Fibroblast of villous mesenchyme (primary cell): ENCODE measurements around the gene CACNA2D2. TPM values are rescaled to one million over a fixed set of nuclear protein-coding genes. Genes with fewer than 3 reads are reported as not detected.

Experiments used
- DNase-seq: peaks from one replicate; pipeline ENCODE4 v3.0.0-alpha.2; 2010; ENCODE audit warnings: low read depth
- H3K4me3 ChIP-seq: 2 replicates; pipeline ENCODE4 v1.5.1; 2011; ENCODE audit warnings: low read depth, mild to moderate bottlenecking, low read length
- CTCF ChIP-seq: IDR thresholded peaks from 2 replicates; pipeline ENCODE4 v1.5.1; 2012; ENCODE audit warnings: low read depth, mild to moderate bottlenecking, low read length; ENCODE audit not compliant: insufficient read depth
- total RNA-seq: library from RNA; depleted of rRNA; stranded (reverse); fragments of >200 nt; gene quantifications from 2 replicates; pipeline ENCODE4 v1.2.3, GENCODE V29; 2012

CACNA2D2 gene
- total RNA-seq, 1 donor, result not detected

GRCh38 chr3:50545781-50546180, 42.3 kb upstream of the CACNA2D2 start:
- no peak for DNase-seq
- no peak for TF ChIP-seq CTCF
- no peak overlapping the region for H3K4me3 ChIP-seq

GRCh38 chr3:50542177-50543034, 39.0 kb upstream of the CACNA2D2 start:
- peak; percentile 52 for DNase-seq
- peak; percentile 91 for TF ChIP-seq CTCF
- no peak overlapping the region for H3K4me3 ChIP-seq

DNA sequence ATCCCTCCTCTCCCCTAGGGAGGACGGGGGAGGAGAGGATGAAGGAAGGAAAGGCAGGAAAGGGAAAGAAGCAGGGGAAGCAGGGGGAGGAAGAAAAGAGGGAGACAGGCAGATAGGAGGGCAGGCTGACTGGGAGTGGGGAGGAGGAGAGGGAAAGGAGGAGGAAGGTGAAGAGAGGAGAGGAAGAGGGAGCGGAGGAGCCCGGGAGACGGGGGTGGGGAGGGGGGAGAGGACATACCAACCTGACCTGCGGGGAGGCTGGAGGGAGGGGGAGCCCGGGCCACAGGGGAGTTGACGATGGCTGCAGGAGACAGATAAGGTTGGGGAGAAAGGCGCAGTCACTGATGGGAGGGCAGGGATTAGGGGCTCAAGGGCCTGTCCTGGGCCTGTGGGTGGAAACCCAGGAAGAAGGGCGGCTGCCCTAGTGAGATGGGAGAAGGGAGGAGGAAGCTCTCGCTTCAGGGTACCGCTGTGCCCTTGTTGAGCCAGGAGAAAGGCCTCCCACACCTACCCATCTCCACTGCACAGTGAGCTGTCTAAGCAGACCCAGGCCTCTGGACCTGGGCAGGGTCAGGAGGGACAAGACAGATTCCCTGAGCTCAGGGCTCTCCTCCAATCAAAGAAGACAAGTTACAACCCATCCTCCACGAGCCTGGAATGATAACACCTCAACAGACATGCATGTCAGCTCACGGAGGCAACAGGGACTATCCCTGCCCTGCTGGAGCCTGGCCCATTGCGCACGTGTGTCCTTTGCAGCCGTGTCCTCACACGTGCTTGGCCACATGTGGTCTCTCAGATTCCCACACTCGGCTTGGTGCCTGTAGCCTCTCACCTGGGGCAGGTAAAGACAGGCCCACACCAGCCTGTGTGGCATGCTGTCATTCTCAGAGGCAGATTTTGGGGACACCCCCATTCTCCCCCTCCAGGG, 36.2 kb upstream of the CACNA2D2 start:
- H3K4me3 ChIP-seq, result no peak overlapping the region
- no peak for TF ChIP-seq CTCF
- no peak for DNase-seq

DNA sequence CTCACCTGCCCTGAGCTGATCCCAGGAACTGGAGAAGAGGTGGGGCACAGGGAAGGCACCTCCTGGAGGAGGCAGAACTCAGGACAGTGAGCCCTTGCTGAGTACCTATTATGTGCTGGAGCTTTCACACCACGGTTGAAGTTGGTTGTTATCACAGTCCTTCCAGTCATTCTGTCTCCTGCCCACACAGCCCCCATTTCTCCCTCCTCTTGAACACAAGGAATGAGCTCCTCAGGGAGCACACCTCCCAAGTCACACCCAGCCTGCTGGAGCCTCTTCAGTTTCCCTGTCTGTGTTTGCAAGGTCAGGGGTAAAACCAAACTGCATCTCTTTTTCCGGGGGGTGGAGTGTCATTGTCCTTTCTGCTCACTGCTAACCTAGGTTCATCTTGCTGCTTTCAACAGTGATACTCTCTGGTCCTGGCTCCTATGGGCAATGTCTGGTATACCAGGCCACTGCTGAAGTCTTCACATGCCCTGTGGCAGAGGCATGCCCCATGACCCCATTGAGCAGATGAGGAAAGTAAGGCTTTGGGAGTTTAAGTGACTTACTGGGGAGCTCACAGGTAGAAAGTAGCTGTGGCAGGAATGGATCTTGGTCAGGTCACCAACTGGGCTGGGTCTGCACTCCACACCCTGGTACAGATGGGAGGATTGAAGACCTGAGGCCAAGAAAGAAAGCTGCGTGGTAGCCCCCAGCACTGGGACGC, 34.1 kb upstream of the CACNA2D2 start:
- no peak overlapping the region for H3K4me3 ChIP-seq
- DNase-seq, result no peak
- TF ChIP-seq CTCF, result no peak

DNA sequence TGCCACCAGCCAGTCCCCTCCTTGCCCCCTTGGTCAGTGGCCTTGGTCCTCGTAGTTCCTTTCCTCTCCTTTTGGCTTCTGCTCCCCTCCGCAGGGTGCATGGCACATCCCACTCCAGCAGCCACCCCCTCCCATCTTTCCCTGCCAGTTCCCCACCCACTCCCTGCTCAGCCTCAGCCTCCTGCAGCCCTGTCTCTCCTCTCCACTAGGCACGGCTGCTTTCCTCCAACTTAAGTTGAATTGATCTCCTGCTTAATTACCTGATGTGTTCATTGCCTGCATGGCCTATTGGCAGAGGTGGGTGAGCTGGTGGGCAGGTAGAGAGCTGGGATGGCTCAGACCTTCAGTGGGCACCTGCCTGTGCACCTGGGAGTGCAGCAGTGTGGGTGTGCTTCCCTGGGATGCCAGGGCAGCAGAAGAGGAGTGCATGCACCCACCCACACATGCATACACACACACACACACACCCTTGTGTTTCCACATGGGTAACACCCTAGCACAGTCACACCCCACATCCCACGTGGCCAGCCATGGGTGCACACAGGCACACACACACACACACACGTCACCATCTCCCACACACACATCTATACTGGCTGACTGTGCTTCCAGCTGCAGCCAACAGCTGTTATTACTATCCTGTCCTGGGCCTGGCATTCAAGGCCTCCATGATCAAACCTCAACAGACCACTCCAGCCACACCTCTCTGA, 33.2 kb upstream of the CACNA2D2 start:
- no peak for TF ChIP-seq CTCF
- H3K4me3 ChIP-seq, result no peak overlapping the region
- DNase-seq, result no peak

GRCh38 chr3:50534681-50535330, 31.4 kb upstream of the CACNA2D2 start:
- TF ChIP-seq CTCF, result no peak
- DNase-seq, result no peak
- H3K4me3 ChIP-seq, result no peak overlapping the region
